Mesenteric fat pad (tissue), 1 donor: ENCODE measurements around the gene PTCD1. TPM values are rescaled to one million over a fixed set of nuclear protein-coding genes. Genes with fewer than 3 reads are reported as not detected.
"Not testable (repeated sequence)": the region's sequence is repeated elsewhere in the genome, so short reads cannot be mapped to it uniquely, and the experiment has no call there.

Source experiments
- DNase-seq: peaks from one replicate; pipeline ENCODE4 v3.0.0-alpha.2; 2020; ENCODE audit warnings: low spot score
- total RNA-seq: library from RNA; stranded (reverse); fragmentation: NEBNext Ultra II Directional; extraction: Animal tissue kit (Norgen Biotek cat#: 25700); gene quantifications from one replicate; pipeline ENCODE4 v1.2.1, GENCODE V29; 2021
- donor health status: DM: yes; HTN: yes; CAD: no.

Gene PTCD1
- total RNA-seq, 1 donor from 2014 or later: 11.7 TPM

DNA sequence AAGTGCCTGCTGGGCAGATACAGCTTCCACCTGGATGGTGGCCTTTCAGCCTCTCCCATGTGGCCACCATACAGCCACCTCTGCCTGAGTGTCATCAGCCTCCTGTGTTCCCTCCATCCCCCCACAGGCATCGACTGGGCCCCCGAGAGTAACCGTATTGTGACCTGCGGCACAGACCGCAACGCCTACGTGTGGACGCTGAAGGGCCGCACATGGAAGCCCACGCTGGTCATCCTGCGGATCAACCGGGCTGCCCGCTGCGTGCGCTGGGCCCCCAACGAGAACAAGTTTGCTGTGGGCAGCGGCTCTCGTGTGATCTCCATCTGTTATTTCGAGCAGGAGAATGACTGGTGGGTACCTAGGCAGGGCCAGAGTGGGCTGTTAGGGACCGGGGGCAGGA lies 50.7 kb downstream of the PTCD1 start:
- no peak for DNase-seq

DNA sequence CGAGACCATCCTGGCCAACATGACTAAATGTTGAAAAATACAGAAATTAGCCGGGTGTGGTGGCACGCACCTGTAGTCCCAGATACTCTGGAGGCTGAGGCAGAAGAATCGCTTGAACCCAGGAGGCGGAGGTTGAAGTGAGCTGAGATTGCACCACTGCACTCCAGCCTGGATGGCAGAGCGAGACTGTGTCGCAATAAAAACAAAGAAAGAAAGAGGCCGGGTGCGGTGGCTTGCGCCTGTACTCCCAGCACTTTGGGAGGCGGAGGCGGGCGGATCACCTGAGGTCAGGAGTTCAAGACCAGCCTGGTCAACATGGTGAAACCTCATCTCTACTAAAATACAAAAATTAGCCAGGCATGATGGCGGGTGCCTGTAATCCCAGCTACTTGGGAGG lies 51.4 kb downstream of the PTCD1 start:
- DNase-seq: not testable (repeated sequence)

DNA sequence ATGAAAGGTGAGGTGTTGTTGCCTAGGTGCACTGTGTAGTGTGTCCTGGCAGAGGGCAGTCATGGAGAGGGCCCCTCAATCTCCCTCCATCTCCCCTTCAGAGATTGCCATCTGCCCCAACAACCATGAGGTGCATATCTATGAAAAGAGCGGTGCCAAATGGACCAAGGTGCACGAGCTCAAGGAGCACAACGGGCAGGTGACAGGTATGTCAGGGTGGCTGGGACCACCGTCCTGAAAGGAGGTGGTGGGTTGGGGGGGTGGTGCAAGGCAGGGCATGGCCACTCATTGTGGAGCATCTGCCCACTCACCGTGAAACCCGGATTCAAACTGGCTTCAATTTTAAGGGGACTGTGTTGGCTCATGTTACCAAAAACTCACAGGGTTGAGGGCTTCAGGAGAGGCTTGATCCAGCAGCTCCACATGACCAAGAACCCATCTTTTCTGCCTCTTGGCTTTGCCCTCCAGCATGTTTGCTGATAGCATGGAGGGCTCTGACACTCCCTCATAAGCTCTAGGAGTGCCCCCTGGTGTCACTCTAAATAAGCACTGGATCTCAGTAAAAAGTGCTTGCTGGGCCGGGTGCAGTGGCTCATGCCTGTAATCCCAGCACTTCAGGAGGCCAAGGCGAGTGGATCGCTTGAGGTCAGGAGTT lies 51.9 kb downstream of the PTCD1 start:
- DNase-seq: no peak

DNA sequence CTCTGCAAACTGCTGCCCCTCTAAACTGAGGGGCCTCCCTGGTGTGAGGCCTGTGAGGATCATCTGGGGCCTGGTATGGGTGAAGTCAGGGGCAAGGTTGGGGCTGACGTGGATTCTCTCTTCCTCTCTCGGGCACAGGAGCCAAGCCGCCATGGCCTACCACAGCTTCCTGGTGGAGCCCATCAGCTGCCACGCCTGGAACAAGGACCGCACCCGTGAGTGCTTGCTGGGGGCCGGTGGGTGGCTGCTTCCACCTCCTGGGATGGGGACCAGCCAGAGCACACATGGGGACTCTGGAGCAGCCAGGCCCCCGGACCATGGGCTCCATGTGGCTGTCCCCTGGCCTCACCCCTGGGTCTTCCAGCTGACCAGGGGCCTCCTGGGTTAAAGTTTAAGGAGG lies 53.0 kb downstream of the PTCD1 start:
- no peak for DNase-seq

DNA sequence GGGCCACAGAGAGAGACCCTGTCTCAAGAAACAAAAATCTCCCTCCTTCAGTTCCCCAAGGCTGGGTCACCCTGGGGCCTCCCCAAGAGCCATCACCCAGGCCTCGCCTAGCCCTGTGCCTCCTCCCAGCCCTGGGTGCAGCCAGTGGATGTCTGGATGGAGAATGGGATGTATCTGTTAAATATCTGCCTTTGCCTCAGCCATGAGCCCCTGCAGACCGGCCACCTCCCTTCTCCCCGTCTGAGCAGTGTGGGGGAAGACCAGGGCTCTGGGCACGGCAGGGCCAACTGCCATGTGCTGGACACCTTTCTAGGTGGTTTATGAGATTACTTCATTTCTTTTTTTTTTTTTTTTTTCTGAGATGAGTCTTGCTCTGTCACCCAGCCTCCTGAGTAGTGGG lies 54.1 kb downstream of the PTCD1 start:
- no peak for DNase-seq

DNA sequence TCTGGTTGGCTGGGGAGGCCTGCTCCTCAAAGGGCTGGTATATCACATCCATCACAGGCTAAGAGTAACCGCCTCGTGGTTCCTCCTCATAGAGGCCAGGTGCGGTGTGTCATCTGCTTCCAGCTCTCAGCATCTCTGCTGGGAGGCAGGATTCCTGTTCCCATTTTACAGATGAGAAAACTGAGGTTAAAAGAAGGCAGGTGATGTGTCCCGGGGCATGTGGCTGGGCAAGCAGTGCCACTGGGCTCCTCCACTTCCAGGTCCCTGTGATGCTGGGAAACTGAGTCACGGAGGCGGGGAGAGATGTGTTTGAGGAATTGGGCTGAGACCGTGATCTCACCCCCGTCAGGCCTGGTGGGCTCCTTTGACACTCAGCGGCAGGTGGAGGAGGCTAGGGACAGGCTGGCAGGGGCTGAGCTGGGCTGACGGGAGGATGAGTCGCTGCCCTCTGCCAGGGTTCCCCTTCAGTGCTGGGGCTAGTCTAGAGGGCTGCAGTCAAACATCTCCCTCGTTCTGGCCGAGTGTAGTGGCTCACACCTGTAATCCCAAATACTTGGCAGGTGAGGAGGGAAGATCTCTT lies 54.7 kb downstream of the PTCD1 start:
- no peak for DNase-seq

DNA sequence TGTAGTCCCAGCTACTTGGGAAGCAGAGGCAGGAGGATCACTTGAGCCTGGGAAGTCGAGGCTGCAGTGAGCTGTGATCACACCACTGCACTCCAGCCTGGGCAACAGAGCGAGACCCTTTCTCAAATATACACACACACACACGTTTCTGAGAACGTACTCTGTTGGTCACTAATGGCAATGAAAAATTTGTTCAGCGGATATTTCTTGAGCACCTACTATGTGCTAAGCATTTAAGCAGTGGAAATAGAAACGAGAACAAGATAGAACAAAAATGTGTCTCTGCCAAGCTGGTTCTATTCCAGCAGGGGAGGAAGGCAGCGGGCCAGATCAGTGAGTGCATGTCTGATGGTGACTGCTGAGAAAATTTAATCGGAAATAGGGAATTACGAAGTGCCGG lies 55.4 kb downstream of the PTCD1 start:
- DNase-seq: no peak

DNA sequence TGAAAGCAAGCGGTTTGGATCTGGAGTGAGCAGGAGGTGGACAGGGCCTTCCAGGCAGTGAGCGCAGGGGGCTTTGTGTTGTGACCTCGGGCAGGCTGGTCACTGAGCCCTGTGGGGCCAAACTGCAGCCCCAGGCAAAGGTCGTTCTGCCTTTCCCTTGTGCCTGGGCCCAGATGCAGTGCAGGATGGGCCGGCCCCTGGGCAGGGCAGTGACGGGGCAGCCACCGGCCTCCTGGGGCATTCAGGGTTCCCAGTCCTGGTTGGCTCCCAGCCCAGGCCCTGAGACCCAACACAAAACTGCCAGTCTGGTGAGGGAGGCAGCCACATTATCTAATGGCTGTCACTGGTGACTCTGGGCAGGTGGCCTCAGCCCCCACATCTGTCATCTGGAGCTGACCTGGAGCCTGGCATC lies 56.9 kb downstream of the PTCD1 start:
- DNase-seq: no peak

DNA sequence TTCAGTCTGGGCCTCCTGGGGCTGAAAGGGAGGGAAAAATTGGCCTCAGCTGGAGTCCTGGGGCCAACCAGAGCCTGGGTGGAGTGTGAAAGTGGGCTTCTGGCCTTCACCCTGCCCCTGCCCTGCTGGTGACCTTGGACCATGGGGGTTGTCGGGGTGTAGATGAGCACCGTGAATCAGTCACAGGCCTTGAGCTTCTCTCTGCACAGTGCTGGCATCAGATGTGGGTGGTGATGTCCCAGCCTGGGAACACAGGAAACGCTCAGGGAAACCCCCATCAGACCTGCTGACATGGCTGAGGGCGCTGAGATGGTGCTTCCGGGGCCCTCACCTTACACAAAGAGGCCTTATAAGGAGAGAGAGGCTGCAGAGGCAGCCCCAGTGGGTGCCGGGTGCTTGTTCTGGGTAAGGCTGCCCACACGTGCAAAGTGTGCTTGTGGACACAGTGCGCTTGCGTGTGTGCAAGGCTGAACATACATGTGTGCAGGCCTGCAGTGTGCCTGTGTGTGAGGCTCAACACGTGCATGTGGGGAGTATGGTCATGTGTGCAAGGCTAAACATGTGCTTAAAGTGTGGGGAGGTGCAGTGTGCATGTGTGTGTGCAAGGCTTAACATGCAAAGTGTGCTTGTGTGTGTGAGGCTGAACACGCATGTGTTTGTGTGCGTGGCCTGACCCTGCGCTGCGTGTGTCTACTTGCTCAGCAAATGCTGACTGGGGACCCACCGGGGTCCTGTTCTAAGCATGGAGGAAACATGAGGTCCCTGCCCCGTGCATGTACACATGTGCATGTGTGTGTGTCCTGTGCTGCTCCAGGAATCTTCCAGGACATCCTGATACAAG lies 57.6 kb downstream of the PTCD1 start:
- no peak for DNase-seq

DNA sequence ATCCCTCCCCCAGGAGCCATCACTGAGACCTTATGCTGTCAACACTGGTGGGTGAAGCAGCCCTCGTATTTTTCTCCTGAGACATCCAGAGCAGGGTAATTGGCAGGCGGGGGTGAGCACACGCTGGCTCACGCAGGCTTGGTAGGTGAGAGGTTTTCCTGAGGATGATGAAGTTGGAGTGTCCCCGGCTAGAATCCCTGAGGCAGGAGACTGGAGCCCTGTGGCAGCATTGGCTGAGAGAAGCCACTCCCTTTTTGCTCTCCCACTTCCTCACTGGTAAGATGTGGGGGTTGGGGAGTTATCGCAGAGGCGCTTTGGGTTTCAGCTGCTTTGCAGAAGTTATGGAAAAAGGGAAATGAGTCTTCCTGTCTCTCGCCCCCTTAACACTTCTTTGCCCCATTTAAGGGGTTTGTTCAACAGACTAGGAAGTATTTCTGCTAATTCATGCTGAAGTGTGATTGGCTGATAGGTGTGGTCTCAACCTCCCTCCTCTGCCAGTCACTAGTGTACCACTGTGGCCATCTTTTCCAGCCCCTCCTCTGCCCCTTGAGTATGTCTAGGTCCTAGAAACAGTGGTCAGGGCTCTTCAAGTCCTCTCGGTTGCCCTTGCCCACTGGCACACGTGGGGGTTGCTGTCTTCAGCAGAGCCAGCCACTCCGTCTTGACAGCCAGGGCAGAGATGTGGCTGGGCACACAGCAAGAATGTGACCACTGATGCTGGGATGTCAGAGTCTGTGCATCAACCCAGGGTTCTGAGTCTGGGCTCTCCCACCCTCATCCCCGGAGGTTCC lies 58.4 kb downstream of the PTCD1 start:
- DNase-seq: no peak

DNA sequence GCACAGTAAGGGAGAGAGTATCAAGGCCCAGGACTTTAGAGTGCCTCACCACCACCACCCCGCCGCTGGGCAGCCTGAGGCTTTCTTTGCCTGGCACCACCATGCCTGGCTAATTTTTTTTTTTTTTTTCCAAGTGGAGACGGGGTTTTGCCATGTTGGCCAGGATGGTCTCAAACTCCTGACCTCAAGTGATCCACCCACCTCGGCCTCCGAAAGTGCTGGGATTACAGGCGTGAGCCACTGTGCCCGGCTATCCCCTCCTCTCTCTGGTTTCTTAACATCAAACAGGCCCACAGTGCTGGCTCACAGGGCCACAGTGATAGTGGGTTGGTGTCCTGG lies 58.9 kb downstream of the PTCD1 start:
- DNase-seq: not testable (repeated sequence)

DNA sequence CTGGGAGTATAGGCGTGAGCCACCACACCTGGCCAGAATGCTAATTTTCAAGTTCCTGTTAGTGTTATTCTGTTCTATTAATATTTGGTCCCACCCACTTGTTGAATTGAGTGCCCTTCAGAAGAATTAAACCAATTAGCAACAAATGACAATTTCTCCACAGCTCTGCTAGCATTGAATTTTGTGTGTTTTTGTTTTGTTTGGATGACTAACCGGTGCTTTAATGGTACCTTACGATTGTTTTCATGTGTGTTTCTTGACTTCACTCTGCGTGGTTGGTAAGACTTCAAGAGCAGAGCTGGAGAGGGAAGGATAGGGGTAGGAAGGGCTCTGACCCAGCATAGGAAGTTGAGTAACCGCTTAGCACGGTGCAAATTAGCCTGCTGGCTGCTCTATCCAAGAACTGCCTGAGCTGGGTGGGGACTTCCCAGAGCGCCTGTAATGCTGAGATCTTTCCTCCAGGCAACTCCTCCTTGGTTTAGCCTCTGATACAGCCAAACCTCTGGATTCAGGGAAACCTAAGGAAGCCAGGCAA lies 59.5 kb downstream of the PTCD1 start:
- no peak for DNase-seq

DNA sequence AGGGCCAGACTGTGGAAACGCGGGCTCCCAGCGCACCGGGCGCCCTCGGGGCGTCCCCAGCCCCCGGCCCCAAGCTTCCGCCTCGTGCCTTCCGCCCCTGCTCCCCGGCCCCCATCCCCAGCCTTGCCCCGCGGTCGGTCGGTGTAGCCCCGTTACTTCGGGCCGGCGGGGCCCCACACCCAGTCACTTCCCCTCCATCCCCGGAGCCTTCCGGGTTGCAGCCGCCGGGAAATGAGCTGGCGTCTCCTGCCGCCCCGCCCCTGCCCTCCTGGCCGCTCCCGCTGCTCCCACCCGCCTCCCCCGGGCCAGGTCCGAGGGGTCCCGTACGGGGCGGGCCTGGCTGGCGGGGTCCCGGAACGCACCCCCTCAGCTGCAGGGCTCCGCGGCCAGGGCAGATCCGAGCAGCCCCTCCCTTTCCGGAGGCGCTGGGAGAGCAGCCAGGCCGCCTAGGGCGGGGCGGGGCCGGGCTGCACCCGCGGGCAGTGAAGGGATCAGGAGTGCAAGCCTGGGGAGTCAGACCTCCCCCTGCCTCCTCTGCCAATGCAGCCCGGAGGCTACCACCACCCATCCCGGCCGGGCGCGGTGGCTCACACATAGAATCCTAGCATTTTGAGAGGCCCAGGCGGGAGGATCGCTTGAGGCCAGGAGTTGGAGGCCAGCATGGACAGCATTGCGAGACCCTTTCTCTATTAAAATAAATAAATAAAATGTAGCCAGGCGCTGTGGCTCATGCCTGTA lies 63.4 kb downstream of the PTCD1 start:
- peak; percentile 95 for DNase-seq

DNA sequence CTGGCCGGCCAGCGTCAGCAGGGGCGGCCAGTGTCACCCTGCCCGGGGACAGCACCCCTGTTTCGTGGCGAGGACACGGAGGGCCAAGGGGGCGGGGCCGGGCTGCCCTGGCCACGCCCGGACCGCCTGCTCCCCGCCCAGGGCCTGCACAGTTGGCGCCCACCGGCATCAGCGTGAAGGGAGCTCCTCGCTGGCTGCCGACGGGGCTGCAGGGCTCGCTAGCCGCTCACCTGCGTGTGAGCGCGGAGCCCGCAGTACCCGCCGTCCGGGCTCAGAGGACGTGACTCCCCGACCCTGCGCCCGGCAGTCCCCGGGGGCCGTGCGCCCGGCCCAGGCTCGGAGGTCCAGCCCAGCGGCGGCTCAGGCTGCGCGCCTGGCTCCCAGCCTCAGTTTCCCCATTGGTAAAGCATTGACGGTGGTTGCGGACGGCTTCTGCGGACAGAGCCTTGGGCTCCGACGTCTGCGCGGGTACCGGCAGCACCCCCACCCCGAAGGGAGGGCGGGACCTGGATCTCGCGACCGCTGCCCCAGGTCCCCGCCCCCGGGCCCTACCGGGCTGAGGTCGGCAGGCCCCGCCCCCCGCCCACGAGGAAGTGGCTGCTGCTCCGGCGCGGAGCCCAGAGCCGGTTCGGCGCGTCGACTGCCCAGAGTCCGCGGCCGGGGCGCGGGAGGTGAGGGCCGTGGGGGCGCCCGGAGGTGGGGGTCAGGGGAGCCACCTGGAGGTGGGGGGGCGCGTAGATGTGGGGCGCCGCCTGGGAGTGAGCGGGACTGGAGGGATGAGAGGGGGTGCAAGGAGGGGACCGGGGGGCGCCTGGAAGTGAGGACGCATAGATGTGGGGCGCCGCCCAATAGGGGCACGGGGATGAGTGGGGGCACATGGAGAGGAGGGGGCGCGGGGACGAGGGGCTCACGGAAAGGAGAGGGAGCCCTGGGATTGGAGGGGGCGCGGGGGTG lies 64.2 kb downstream of the PTCD1 start, which contains the start of gene ARPC1B:
Gene ARPC1B, plus strand, starts transcription at position 620 of the 954 bp plus-strand sequence. CDS start 10,985 bp downstream, outside the sequence.
- DNase-seq: peak; percentile 96

DNA sequence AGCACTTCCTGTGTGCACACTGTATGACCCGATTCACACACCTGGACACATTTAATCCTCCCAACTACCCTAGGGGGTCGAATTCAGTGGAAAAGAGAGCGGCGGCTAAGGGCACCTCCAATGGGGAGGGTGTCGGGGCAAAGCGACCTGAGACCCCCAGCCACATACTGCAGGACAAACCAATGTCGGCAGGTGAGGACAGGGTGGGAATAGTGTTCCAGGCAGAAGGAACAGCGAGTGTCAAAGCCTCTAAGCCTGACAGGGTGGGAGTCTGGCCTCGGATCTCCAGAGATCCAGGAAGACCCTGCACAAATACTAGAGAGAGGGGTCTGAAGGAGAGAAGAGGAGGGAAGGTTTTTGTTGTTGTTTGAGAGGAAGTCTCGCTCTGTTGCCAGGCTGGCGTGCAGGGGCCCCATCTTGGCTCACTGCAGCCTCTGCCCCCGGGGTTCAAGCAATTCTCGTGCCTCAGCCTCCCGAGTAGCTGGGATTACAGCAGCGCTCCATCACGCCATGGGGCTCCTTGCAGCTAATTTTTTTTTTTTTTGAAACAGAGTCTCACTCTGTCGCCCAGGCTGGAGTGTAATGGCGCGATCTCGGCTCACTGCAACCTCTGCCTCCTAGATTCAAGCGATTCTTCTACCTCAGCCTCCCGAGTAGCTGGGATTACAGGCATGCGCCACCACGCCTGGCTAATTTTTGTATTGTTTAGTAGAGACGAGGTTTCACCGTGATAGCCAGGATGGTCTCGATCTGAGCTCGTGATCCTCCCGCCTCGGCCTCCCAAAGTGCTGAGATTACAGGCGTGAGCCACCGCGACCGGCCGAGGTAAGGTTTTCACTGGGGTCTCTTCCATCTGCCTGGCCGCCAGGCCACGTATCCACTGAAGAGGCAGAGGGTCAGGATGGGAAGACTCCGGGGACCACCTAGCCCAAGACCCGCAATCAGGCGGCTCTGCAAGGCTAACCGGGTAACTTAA lies 65.2 kb downstream of the PTCD1 start:
- DNase-seq: no peak

DNA sequence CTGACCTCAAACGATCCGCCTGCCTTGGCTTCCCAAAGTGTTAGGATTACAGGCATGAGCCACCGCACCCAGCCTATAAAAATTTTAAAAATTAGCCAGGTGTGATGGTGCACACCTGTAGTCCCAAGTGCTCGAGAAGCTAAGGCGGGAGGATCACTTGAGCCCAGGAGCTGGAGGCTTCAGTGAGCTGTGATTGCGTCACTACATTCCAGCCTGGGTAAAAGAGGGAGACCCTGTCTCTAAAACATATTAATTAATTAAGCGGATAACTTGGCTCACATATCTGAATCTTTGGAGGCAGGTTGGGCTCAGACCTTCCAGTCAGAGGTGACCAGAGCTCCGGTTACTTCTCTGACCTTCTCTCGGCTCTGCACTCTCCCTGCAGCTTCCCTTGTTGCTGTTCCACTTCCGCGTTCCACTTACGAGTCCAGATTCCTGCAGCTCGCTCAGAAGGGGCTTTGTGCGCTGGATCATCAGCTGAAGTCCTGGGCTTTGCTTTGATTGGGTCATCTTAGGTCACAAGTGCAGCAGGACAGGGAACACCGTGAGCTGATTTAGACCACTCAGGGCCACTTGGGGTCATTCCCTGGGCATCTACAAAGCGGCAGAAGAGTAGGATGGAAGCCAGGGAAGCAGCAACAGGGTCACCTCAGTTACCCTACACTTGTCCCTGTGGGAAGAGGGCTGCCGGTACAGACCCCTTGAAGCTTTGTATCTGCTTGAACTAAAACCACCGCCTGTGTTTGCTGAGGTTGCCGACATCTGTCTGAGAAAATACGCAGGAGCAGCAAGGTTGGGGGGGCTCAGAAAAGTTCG lies 66.1 kb downstream of the PTCD1 start:
- no peak for DNase-seq

DNA sequence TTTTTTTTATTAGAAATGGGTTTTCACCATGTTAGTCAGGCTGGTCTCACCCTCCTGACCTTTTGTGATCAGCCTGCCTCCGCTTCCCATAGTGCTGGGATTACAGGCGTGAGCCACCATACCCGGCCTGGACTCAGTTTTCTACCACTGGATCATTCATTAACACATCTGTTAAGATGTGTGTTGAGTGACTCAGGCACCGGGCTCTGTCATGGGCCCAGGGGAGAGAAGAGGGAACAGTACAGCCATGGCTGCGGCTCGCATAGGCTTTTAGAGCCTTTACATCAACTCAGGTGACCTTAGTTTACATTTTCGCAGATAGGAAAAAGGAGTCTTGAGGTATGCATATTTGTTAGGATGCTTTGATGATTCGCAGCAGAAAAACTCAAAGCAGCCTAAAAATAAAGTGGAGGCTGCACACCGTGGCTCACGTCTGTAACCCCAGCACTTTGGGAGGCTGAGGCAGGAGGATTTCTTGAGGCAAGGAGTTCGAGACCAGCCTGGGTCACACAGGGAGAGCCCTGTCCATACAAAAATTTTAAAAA lies 67.2 kb downstream of the PTCD1 start:
- DNase-seq: no peak
